AG04450 (cell line): ENCODE measurements around the gene CTXND2. TPM values are rescaled to one million over a fixed set of nuclear protein-coding genes. Genes with fewer than 3 reads are reported as not detected.

Experiments used
- CTCF ChIA-PET: fragments of 300-600, 350-600 bp; formaldehyde crosslinking; extraction: SDS; loops from one replicate; lab custom pipeline; 2022; ENCODE audit warnings: antibody characterized with exemption, inconsistent platforms; lab: Charles Lee
- POLR2A ChIA-PET: fragments of 350-600 bp; formaldehyde crosslinking; extraction: SDS; loops from one replicate; lab custom pipeline; 2021; ENCODE audit warnings: antibody characterized with exemption, inconsistent platforms; lab: Yijun Ruan, JAX
- DNase-seq: peaks from one replicate; pipeline ENCODE4 v3.0.0-alpha.2; 2011; ENCODE audit warnings: low read depth, low spot score
- H3K27ac ChIP-seq: one replicate; pipeline ENCODE4 v1.5.1; 2012; ENCODE audit warnings: low read depth, low read length, control low read depth
- H3K27me3 ChIP-seq: one replicate; pipeline ENCODE4 v1.6.0; 2012; ENCODE audit warnings: low read length; ENCODE audit not compliant: control insufficient read depth, insufficient read depth
- H3K4me3 ChIP-seq: 2 replicates; pipeline ENCODE4 v1.5.1; 2011; ENCODE audit warnings: mild to moderate bottlenecking, low read depth, low read length, control low read depth
- H3K9me3 ChIP-seq: 2 replicates; pipeline ENCODE4 v1.5.1; 2012; ENCODE audit warnings: low read length; ENCODE audit not compliant: control insufficient read depth, insufficient read depth
- CTCF ChIP-seq: IDR thresholded peaks from 2 replicates; pipeline ENCODE4 v1.5.1; 2011; ENCODE audit warnings: low read depth, low read length, control low read depth, inconsistent platforms
- polyA plus RNA-seq: library from polyadenylated mRNA; depleted of rRNA; stranded (reverse); fragments of >200 nt; gene quantifications from 2 replicates; pipeline ENCODE4 v1.2.3, GENCODE V29; 2011

Gene CTXND2
- polyA plus RNA-seq, 1 experiment: not detected

GRCh38 chr1:150909585-150910180 is 22.7 kb downstream of the CTXND2 start:
- TF ChIP-seq CTCF: no peak

DNA sequence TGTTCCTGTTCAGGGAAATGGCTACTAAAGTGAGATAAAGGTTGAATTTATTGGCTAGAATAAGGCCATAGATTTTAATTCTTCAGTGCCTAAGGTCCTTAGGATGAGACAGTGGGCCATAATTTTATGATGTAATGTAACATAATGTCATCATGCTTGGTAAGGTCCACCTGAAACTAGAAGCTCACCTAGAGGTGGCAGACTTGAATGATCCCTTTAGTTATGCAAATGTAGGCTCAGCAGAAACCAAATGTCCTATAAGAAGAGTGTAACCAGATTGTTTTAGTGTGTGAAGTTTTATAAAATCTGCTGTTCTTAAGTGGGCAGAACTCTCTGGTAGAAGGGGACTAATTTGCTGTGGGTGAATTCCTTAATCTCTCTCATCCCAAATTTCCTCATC is 25.7 kb downstream of the CTXND2 start:
- DNase-seq: no peak
- CTCF ChIA-PET: interaction anchor here (0.6 to 2.6 kb wide), 2 partner anchors 8 to 10 kb away, joined by 3 to 21 read pairs; no protein-coding TSS in a partner anchor
- H3K4me3 ChIP-seq: no peak overlapping the region

More at GRCh38 chr1:150909585-150910180, 22.7 kb downstream of the CTXND2 start:
- Histone ChIP-seq H3K27me3 (peaks cover 2% of the 10 kb centered on the region), H3K4me3 (no peak overlapping the region), H3K27ac (no peak overlapping the region), H3K9me3 (peaks cover 3% of the 10 kb centered on the region)
- no peak for DNase-seq
- ChIA-PET CTCF (interaction anchor here (2.4 kb wide), 1 partner anchor 13 kb away, joined by 12 read pairs; no protein-coding TSS in a partner anchor), POLR2A (no interaction called here)

DNA sequence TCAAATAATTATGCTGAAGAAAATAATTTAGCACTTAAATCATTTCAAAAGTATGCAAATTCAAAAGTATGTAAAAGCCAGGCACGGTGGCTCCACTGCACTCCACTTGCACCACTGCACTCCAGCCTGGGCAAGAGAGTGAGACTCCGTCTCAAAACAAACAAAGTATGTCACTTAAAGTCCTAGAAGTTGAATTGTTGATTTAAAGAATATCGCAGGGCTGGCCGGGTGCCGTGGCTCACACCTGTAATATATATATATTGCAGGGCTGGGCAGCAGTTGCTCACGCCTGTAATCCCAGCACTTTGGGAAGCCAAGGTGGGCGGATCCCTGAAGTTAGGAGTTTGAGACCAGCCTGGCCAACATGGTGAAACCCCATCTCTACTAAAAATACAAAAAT is 30.5 kb downstream of the CTXND2 start:
- CTCF ChIA-PET: interaction anchor here (0.9 kb wide), 1 partner anchor 60 kb away, joined by 3 read pairs; no protein-coding TSS in a partner anchor
- no peaks in the 10 kb centered on the region for H3K9me3 ChIP-seq
- POLR2A ChIA-PET: no interaction called here
- no peak for DNase-seq
- TF ChIP-seq CTCF: no peak
- no peak overlapping the region for H3K27ac ChIP-seq
- H3K27me3 ChIP-seq: no peaks in the 10 kb centered on the region
- no peak overlapping the region for H3K4me3 ChIP-seq

More for the DNA sequence above, 25.7 kb downstream of the CTXND2 start:
- POLR2A ChIA-PET: no interaction called here
- H3K9me3 ChIP-seq: peaks cover 3% of the 10 kb centered on the region
- no peak overlapping the region for H3K27ac ChIP-seq
- peaks cover 2% of the 10 kb centered on the region for H3K27me3 ChIP-seq
- no peak for TF ChIP-seq CTCF

GRCh38 chr1:150922519-150922975 is 35.6 kb downstream of the CTXND2 start:
- ChIA-PET POLR2A (no interaction called here), CTCF (interaction anchor here (0.5 to 2.3 kb wide), 35 partner anchors 9 to 362 kb away, joined by 3 to 21 read pairs (median 4); partner anchors contain the start of gene CTXND2)
- DNase-seq: peak; percentile 76
- H3K9me3 ChIP-seq: peaks cover 7% of the 10 kb centered on the region; the same call in 1 of the 2 replicates
- no peaks in the 10 kb centered on the region for H3K27me3 ChIP-seq
- no peak overlapping the region for H3K4me3 ChIP-seq
- no peak overlapping the region for H3K27ac ChIP-seq
- peak; percentile 84 for TF ChIP-seq CTCF

GRCh38 chr1:150925080-150925479 is 38.1 kb downstream of the CTXND2 start:
- H3K27ac ChIP-seq: no peak overlapping the region
- no peaks in the 10 kb centered on the region for H3K27me3 ChIP-seq
- DNase-seq: no peak
- POLR2A ChIA-PET: no interaction called here
- H3K9me3 ChIP-seq: peaks cover 7% of the 10 kb centered on the region; the same call in 1 of the 2 replicates
- H3K4me3 ChIP-seq: no peak overlapping the region
- CTCF ChIA-PET: interaction anchor here (0.7 kb wide), 1 partner anchor 111 kb away, joined by 5 read pairs; no protein-coding TSS in a partner anchor
- no peak for TF ChIP-seq CTCF
